Vagina (tissue), 2 donors: Measurements from ENCODE around the gene CLRN2.

Experiments
- CTCF ChIP-seq, 3 experiments: fragments of 450-650 bp in 2 of 3; fragments of 200-600 bp in 1 of 3; sonication (generic) in 1 of 3; IDR thresholded peaks; one replicate each; pipeline ENCODE4 v1.5.1; 2017 to 2019; ENCODE audit warnings: antibody characterized with exemption in 3 of 3, mild to moderate bottlenecking in 2 of 3, moderate library complexity in 2 of 3
- POLR2A ChIP-seq, 2 donors: fragments of 450-650 bp; IDR thresholded peaks; one replicate each; pipeline ENCODE4 v1.6.1; 2017; ENCODE audit warnings: antibody characterized with exemption in 2 of 2, mild to moderate bottlenecking in 2 of 2, moderate library complexity in 2 of 2

GRCh38 chr4:17475481-17475880 lies 39.5 kb upstream of the CLRN2 start:
- no peak for TF ChIP-seq CTCF (IDR thresholded peaks at IDR 0.05)
- TF ChIP-seq POLR2A (IDR thresholded peaks at IDR 0.05): no peak
